Measurements from ENCODE around the gene AQP11.

DNA sequence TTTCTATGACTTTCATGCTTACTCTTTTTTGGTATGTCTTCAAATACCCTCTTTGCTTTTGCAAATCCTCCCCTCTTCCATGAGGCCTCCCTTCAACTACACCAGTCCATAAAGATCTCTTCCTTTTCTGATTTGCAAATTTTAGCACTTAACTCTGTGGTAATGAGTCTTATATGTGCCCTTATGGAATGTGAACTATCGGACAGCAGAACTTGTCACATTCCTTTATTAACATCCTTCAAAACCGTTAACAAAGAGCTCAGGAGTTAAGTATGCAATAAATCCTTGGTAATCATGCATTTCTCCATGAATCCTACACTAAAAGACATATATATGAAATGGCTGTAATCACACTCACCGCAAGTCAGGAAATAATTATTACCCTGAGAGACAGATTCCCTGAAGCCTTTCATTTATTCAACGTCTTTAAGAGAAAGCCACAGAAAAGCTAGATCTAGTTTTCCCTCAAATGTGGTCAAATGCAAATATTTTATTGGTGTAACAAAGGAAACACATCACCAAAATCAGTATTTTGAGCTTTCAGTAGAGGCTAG, 40.5 kb downstream of the AQP11 start:
- TF ChIP-seq EZH2 (IDR thresholded peaks at IDR 0.05; ENCODE audit: insufficient read depth, poor library complexity, severe bottlenecking) (no peak), EZH2phosphoT487 (IDR thresholded peaks at IDR 0.05; ENCODE audit: insufficient read depth, low read depth) (no peak)
